DOHH2 (cell line): ENCODE measurements around the gene PCGF2.

Source experiments
- EZH2phosphoT487 ChIP-seq: fragments of 200-600 bp; sonication (generic); IDR thresholded peaks from 2 replicates; pipeline ENCODE4 v1.6.1; 2017; ENCODE audit warnings: borderline replicate concordance, mild to moderate bottlenecking, antibody characterized with exemption, low read length, moderate library complexity, mixed read lengths
- TF ChIP-seq, protein P1 (sequence below): fragments of 200-600 bp; sonication (generic); IDR thresholded peaks from one replicate; pipeline ENCODE4 v1.5.1; 2014; ENCODE audit warnings: antibody characterized with exemption, mild to moderate bottlenecking, low read depth, low read length; ENCODE audit not compliant: poor library complexity, severe bottlenecking

DNA sequence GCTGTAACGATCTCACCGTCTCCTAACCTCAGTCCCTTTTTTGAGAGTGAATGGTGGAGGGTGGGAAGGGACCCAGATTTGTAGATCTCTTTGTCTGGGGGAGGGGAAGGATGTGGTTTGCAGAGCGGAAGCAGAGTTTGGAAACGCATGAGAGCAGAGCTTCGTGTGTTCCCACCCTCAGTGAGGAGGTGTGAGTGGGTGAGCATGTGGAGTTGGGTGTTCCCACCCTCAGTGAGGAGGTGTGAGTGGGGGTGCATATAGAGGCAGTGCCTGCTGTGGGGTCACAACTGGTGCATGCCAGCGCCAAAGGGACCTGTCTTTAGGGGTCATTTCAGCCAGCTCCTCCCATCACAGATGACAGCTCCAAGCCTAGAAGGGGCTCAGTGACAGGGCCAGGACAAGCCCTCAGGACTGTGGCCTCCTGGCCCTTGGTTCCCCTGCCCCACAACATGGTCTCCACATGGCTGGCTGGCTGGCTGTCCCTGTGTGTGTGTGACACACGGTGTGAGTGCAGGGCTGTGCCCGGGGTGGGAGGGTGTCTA is 19.8 kb downstream of the PCGF2 start:
- TF ChIP-seq, protein P1, sequence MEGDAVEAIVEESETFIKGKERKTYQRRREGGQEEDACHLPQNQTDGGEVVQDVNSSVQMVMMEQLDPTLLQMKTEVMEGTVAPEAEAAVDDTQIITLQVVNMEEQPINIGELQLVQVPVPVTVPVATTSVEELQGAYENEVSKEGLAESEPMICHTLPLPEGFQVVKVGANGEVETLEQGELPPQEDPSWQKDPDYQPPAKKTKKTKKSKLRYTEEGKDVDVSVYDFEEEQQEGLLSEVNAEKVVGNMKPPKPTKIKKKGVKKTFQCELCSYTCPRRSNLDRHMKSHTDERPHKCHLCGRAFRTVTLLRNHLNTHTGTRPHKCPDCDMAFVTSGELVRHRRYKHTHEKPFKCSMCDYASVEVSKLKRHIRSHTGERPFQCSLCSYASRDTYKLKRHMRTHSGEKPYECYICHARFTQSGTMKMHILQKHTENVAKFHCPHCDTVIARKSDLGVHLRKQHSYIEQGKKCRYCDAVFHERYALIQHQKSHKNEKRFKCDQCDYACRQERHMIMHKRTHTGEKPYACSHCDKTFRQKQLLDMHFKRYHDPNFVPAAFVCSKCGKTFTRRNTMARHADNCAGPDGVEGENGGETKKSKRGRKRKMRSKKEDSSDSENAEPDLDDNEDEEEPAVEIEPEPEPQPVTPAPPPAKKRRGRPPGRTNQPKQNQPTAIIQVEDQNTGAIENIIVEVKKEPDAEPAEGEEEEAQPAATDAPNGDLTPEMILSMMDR, result no peak
- TF ChIP-seq EZH2phosphoT487, result no peak
